Measurements from ENCODE around the gene SCT. TPM values are rescaled to one million over a fixed set of nuclear protein-coding genes. Genes with fewer than 3 reads are reported as not detected.

SCT gene
- total and polyA plus RNA-seq, 2 experiments from 2014 or later: 2.6 TPM; not detected in 1

GRCh38 chr11:638631-639331, 11.8 kb upstream of the SCT start:
- Histone ChIP-seq H3K79me2 (replicated peaks; ENCODE audit: insufficient read depth) (no peaks in the 10 kb centered on the region), H3K4me1 (ENCODE audit: insufficient read depth) (peaks cover 24% of the 10 kb centered on the region), H3K36me3 (ENCODE audit: insufficient read depth) (no peaks in the 10 kb centered on the region), H3K4me2 (peak overlapping the region; percentile 90), H4K20me1 (replicated peaks; ENCODE audit: insufficient read depth) (no peaks in the 10 kb centered on the region), H3F3A (replicated peaks; ENCODE audit: low read depth) (peaks cover 20% of the 10 kb centered on the region), H2AFZ (0 out of 2 replicates have a peak overlapping the region, but pooled peaks have one; percentile 32), H3K27me3 (ENCODE audit: insufficient read depth) (peaks cover 69% of the 10 kb centered on the region), H3K27ac (ENCODE audit: low read depth) (no peak overlapping the region), H3K9me2 (ENCODE audit: insufficient read depth) (no peaks in the 10 kb centered on the region), H3K4me3 (peak overlapping the region; percentile 55)
- Mint-ChIP-seq H3K4me1 (peaks cover 25% of the 10 kb centered on the region; the same call in 2 of the 3 replicates), H3K4me3 (peak overlapping the region; percentile 71), H3K36me3 (ENCODE audit: low read depth) (no peaks in the 10 kb centered on the region; the same call in 2 of the 3 replicates), H3K9me3 (no peaks in the 10 kb centered on the region), H3K27ac (no peak overlapping the region), H3K27me3 (ENCODE audit: insufficient read depth, low read depth, poor library complexity) (peaks cover 71% of the 10 kb centered on the region)
- DNase-seq (ENCODE audit: low spot score): peak; percentile 78
- peak; percentile 30 for ATAC-seq
- TF ChIP-seq EZH2 (IDR thresholded peaks at IDR 0.05; ENCODE audit: low read depth, unreplicated experiment): peak; percentile 16
- no peak for TF ChIP-seq EZH2phosphoT487 (IDR thresholded peaks at IDR 0.05; ENCODE audit: unreplicated experiment)

GRCh38 chr11:637593-638521, 10.9 kb upstream of the SCT start:
- H3K27me3 ChIP-seq (ENCODE audit: insufficient read depth): peaks cover 73% of the 10 kb centered on the region
- Mint-ChIP-seq H3K9me3 (no peaks in the 10 kb centered on the region), H3K27me3 (ENCODE audit: insufficient read depth, low read depth, poor library complexity) (peaks cover 68% of the 10 kb centered on the region), H3K36me3 (ENCODE audit: low read depth) (no peaks in the 10 kb centered on the region; the same call in 2 of the 3 replicates), H3K27ac (no peak overlapping the region), H3K4me3 (peak overlapping the region; percentile 67), H3K4me1 (peaks cover 25% of the 10 kb centered on the region; the same call in 2 of the 3 replicates)
- no peak overlapping the region for H3K27ac ChIP-seq (ENCODE audit: low read depth)
- H3K4me2 ChIP-seq: peak overlapping the region; percentile 90
- H4K20me1 ChIP-seq (replicated peaks; ENCODE audit: insufficient read depth): no peaks in the 10 kb centered on the region
- H2AFZ ChIP-seq: no peak overlapping the region
- H3K36me3 ChIP-seq (ENCODE audit: insufficient read depth): no peaks in the 10 kb centered on the region
- H3K4me3 ChIP-seq: peak overlapping the region; percentile 55
- DNase-seq (ENCODE audit: low spot score) (peak; percentile 61), ATAC-seq (peak; percentile 1; the same call in 2 of the 3 replicates)
- H3F3A ChIP-seq (replicated peaks; ENCODE audit: low read depth): peaks cover 20% of the 10 kb centered on the region
- H3K4me1 ChIP-seq (ENCODE audit: insufficient read depth): peaks cover 24% of the 10 kb centered on the region
- TF ChIP-seq CREB1 (CRISPR knock-in tag; IDR thresholded peaks at IDR 0.05; ENCODE audit: low read depth): peak; percentile 34; the same call in 1 of the 2 replicates
- no peak for TF ChIP-seq STAT1 (IDR thresholded peaks at IDR 0.05; ENCODE audit: unreplicated experiment)
- no peak; the same call in 1 of the 2 replicates for TF ChIP-seq POLR2AphosphoS5 (IDR thresholded peaks at IDR 0.05; ENCODE audit: low read depth)
- TF ChIP-seq JUNB (IDR thresholded peaks at IDR 0.05; ENCODE audit: unreplicated experiment): no peak
- no peak for TF ChIP-seq REST (IDR thresholded peaks at IDR 0.05; ENCODE audit: unreplicated experiment)
- TF ChIP-seq EZH2 (IDR thresholded peaks at IDR 0.05; ENCODE audit: low read depth, unreplicated experiment): peak; percentile 86
- TF ChIP-seq CTCF (conservative IDR thresholded peaks at IDR 0.05; ENCODE audit: low read depth in 2 of 2): no peak
- TF ChIP-seq ETS1 (IDR thresholded peaks at IDR 0.05): no peak
- no peaks in the 10 kb centered on the region for H3K79me2 ChIP-seq (replicated peaks; ENCODE audit: insufficient read depth)
- no peaks in the 10 kb centered on the region for H3K9me2 ChIP-seq (ENCODE audit: insufficient read depth)

All from GM23338 (cell line).